ENCODE data around the gene CCDC186.

CCDC186 gene

DNA sequence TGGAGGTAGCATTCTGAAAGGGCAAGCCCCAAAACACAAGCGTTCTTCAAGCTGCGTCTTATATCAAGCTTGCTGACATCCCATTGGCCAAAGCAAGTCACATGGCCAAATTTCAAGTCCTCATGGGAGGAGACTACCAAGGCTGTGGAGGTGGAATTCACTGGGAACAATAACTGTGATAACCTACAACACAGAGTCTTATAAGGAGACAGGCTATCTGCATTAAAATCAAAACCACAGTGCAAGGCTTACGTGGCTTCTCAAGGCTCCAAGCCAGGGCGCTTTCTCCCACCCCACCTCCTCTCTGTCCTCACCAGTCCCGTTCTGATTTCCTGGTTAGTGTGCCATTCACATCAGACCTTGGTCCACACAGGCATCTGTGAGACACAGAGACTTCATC is 91.0 kb downstream of the CCDC186 start:
- H3K27ac ChIP-seq = peak overlapping the region; percentile 97
- TF ChIP-seq CTCF (IDR thresholded peaks at IDR 0.05) = no peak
- no peak for TF ChIP-seq ZFX (IDR thresholded peaks at IDR 0.05; ENCODE audit: borderline replicate concordance)

DNA sequence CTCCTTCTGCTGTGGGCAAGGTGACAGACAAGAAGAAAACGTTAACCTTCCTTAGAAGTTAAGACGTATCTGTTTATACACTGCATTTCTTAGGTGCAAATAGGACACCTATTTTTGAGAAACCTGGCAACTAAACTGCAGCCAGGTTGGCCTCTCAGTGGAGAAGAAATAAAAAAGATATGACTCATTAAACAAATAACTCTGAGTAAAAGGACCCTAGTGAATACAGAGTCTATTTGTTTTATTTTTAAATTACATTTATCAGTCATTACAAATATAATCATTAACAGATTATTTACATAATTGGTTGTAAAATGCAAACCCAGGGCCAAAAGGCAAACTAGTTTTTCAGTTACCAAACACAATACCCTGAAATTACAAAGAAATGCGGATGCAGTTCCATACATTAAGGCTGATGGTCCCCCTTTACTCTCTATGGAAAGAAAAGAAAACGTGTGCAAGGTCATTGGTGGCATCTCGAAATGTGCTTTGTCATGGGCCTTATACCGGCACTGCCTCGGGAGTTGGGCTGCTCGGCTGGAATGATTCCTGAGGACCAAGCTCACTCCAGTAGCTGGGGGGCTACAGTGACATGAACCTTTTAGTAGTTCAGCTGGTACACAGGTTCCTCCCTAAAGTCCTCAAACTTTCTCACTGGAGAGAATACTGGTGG is 92.0 kb downstream of the CCDC186 start:
- TF ChIP-seq CTCF (IDR thresholded peaks at IDR 0.05) = no peak
- no peak for TF ChIP-seq ZFX (IDR thresholded peaks at IDR 0.05; ENCODE audit: borderline replicate concordance)
- H3K27ac ChIP-seq = peak overlapping the region; percentile 97

DNA sequence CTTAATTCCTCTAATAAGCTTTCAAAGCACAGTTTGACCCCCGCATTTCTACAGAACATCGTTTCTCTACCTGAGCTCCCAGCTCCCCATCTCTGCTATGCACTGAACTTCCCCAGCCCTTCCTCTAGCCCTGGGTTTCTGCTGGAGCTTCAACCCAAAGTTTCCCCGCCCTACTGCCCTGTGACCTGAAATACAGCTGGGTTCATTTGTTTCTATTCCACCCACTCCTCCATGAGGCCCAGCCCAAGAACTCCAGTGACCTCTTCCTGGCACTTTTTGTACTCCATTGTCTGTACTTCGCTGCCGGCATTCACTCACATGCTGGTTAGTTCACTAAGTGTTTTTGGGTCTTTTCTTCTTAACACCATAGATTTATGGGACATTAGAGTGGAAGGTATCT is 94.6 kb downstream of the CCDC186 start:
- TF ChIP-seq CTCF (IDR thresholded peaks at IDR 0.05) (no peak), ZFX (IDR thresholded peaks at IDR 0.05; ENCODE audit: borderline replicate concordance) (no peak)
- no peak overlapping the region for H3K27ac ChIP-seq

GRCh38 chr10:114078346-114078745 is 95.7 kb downstream of the CCDC186 start:
- no peak overlapping the region for H3K27ac ChIP-seq
- no peak for TF ChIP-seq ZFX (IDR thresholded peaks at IDR 0.05; ENCODE audit: borderline replicate concordance)

DNA sequence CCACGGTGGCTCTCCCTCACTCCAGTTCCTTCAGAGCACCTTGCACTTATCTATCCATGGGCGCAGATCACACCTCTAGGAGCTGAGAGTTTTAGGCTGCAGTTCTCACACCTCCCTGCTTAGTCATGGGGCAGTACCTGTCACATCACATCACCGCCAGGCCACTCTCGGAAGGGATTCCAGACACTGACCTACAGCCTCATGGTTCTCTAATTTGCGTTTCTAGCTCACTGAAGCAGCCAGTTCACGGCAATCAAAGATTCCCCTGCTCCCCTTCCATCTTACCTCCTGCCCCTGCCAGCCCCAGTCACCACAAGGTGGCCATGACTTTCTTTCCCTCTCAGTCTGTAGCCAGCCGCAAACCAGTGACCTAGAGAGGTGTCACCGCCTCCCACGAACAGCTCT is 96.2 kb downstream of the CCDC186 start:
- no peak overlapping the region for H3K27ac ChIP-seq
- TF ChIP-seq CTCF (IDR thresholded peaks at IDR 0.05) (no peak), ZFX (IDR thresholded peaks at IDR 0.05; ENCODE audit: borderline replicate concordance) (no peak)

- TF ChIP-seq ZFX (IDR thresholded peaks at IDR 0.05; ENCODE audit: borderline replicate concordance) = no peak
- TF ChIP-seq CTCF (IDR thresholded peaks at IDR 0.05) = no peak
- H3K27ac ChIP-seq = no peak overlapping the region
These were observed 96.7 kb downstream of the CCDC186 start for GRCh38 chr10:114077347-114077746.

GRCh38 chr10:114075093-114075492 is 98.9 kb downstream of the CCDC186 start:
- no peak for TF ChIP-seq ZFX (IDR thresholded peaks at IDR 0.05; ENCODE audit: borderline replicate concordance)
- no peak overlapping the region for H3K27ac ChIP-seq

- TF ChIP-seq ZFX (IDR thresholded peaks at IDR 0.05; ENCODE audit: borderline replicate concordance) (no peak), CTCF (IDR thresholded peaks at IDR 0.05) (no peak)
- no peak overlapping the region for H3K27ac ChIP-seq
These were observed 100.4 kb downstream of the CCDC186 start for GRCh38 chr10:114073395-114074186.
